WI38 (cell line): ENCODE measurements around the gene ZNF487.

Experiments used
- H3K4me3 ChIP-seq: 2 replicates; pipeline ENCODE4 v1.5.1; 2011; ENCODE audit warnings: low read depth, mild to moderate bottlenecking, control low read depth, low read length
- CTCF ChIP-seq: IDR thresholded peaks from 2 replicates; pipeline ENCODE4 v1.5.1; 2012; ENCODE audit warnings: low read depth, mild to moderate bottlenecking, control low read depth, low read length

ZNF487 gene

GRCh38 chr10:43399320-43400310 is 37.3 kb upstream of the ZNF487 start:
- no peak overlapping the region for H3K4me3 ChIP-seq
- no peak for TF ChIP-seq CTCF

DNA sequence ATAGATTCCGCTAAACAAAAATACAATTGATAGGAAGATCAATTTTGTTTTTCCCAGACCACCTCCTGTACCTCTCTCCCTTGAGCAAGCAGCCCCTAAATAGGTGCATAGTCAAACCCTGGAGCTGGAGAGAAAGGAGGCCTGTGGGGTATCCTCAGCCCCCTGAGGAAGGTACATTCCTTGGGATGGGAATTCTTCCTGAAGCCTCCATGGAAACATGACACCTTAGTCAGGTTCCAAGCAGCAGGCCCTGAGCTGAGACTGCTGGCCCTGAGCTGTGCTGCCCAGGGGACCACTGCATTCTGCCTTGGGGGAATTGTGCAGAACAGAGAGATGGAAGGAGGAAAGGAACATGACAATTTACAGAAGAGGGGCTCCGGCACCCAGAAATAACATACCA is 35.3 kb upstream of the ZNF487 start:
- TF ChIP-seq CTCF, result no peak
- H3K4me3 ChIP-seq, result no peak overlapping the region

- no peak overlapping the region for H3K4me3 ChIP-seq
Measured at GRCh38 chr10:43402176-43402575, 34.7 kb upstream of the ZNF487 start.

DNA sequence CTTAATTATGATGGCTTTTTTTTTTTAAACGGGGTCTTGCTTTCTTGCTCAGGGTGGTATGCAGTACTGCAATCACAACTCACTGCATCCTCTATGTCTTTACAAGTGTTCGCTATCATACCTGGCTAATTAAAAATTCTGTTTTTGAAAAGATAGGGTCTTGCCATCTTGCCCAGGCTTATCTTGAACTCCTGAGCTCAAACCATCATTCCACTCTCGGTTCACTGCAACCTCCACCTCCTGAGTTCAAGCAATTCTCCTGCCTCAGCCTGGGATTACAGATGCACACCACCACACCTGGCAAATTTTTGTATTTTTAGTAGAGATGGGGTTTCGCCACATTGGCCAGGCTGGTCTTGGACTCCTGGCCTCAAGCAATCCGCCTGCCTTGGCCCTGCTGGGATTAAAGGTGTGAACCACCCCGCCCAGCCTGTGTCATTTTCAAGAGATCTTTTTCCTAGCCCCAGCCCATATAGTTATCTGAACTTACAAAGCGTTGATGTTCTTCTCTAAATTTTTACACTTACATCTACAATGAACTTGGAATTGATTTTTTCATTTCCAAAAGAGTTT is 33.9 kb upstream of the ZNF487 start:
- no peak overlapping the region for H3K4me3 ChIP-seq
- TF ChIP-seq CTCF, result no peak

More at GRCh38 chr10:43402176-43402575, 34.7 kb upstream of the ZNF487 start:
- TF ChIP-seq CTCF, result no peak

DNA sequence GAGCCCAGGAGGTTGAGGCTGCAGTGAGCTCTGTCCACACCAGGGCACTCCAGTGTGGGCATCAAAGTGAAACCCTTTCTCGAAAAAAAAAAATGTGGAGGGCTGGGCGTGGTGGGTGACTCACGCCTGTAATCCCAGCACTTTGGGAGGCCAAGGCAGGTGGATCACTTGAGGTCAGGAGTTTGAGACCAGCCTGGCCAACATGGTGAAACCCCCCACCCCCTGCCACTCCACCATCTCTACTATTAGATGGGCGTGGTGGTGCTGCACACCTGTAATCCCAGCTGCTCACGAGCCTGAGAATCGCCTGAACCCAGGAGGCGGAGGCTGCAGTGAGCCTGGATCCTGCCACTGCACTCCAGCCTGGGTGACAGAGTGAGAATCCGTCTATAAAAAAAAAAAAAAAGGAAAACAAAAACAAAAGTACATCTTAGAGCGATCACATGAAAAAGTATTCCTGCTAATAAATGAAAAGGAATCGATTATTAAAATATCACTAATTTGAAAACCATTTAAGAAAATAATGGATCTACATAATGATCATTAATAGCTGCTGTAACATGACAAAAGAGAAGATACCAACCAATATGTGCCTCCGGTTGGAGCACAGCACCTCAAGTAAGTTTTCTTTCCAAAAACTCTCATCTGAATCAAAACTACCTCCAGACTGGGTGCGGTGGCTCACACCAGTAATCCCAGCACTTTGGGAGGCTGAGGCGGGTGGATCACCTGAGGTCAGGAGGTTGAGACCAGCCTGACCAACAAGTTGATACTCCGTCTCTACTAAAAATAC is 32.8 kb upstream of the ZNF487 start:
- no peak for TF ChIP-seq CTCF
- no peak overlapping the region for H3K4me3 ChIP-seq

DNA sequence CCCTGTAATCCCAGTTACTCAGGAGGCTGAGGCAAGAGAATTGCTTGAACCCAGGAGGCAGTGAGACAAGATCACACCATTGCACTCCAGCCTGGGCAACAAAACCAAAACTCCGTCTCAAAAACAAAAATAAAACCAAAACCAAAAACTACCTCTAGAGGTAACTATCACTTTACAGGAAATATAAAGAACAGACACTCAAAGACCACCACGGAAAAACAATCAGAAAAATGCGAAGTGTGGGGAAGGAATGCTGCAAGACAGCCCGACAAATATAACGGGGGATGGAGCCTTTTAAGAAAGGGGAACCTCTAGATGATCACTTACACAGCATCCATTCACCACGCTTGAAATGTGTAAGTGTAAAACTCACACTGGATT is 32.2 kb upstream of the ZNF487 start:
- H3K4me3 ChIP-seq, result no peak overlapping the region
- no peak for TF ChIP-seq CTCF

DNA sequence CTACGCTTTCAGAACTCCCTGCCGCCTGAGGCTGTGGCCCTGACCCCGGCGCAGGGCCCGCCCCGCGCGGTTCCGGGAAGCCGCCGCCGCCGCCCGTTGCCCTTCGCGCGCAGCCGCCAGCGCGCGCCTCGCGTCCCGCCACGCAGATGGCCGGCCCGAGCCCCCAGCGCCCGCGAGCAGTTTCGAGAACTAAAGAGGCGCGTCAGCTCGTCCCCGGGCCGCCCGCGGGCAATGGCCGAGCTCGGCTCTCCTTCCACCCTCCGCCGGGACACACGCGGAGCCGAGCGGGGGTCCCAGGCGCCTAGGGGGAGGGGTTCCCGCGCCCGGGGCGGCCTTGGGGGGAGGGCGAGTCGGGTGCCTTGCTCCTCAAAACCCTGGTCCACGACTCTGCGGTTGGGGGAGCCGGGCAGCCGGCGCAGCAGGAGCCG is 29.7 kb upstream of the ZNF487 start:
- peak overlapping the region; percentile 76 for H3K4me3 ChIP-seq
- no peak for TF ChIP-seq CTCF
